ENCODE measurements around the gene SHFL.

SHFL gene

GRCh38 chr19:10085641-10086590 lies at the start of gene SHFL:
SHFL (plus strand) TSS chr19:10086317; CDS start chr19:10086428, 111 bp downstream.
- no peak for FAIRE-seq

- FAIRE-seq, result no peak
Measured at GRCh38 chr19:10036601-10037071, 49.5 kb upstream of the SHFL start.

- FAIRE-seq, result no peak
Measured at GRCh38 chr19:10037367-10037766, 48.8 kb upstream of the SHFL start.

- FAIRE-seq, result no peak
Measured at GRCh38 chr19:10037809-10038208, 48.3 kb upstream of the SHFL start.

- no peak for FAIRE-seq
Measured at GRCh38 chr19:10043286-10043927, 42.7 kb upstream of the SHFL start.

GRCh38 chr19:10044390-10044789 lies 41.7 kb upstream of the SHFL start:
- no peak for FAIRE-seq

- FAIRE-seq, result no peak
Measured at GRCh38 chr19:10045371-10045770, 40.7 kb upstream of the SHFL start.

GRCh38 chr19:10049626-10050025 lies 36.5 kb upstream of the SHFL start:
- no peak for FAIRE-seq

- no peak for FAIRE-seq
Measured at GRCh38 chr19:10052602-10053360, 33.3 kb upstream of the SHFL start.

GRCh38 chr19:10061717-10062310 lies 24.3 kb upstream of the SHFL start:
- no peak for FAIRE-seq

GRCh38 chr19:10068205-10068604 lies 17.9 kb upstream of the SHFL start:
- no peak for FAIRE-seq

- FAIRE-seq, result no peak
Measured at GRCh38 chr19:10069046-10069445, 17.1 kb upstream of the SHFL start.

- FAIRE-seq, result no peak
Measured at GRCh38 chr19:10070730-10071446, 15.2 kb upstream of the SHFL start.

GRCh38 chr19:10074153-10074552 lies 12.0 kb upstream of the SHFL start:
- FAIRE-seq, result no peak

GRCh38 chr19:10076535-10076934 lies 9.6 kb upstream of the SHFL start:
- FAIRE-seq, result no peak

- FAIRE-seq, result no peak
Measured at GRCh38 chr19:10078329-10078728, 7.8 kb upstream of the SHFL start.

GRCh38 chr19:10079031-10079453 lies 7.1 kb upstream of the SHFL start:
- FAIRE-seq, result no peak

- no peak for FAIRE-seq
Measured at GRCh38 chr19:10083911-10084310, 2.2 kb upstream of the SHFL start.

- no peak for FAIRE-seq
Measured at GRCh38 chr19:10084803-10085202, 1.3 kb upstream of the SHFL start.

- FAIRE-seq, result no peak
Measured at GRCh38 chr19:10086591-10087192, 575 bp downstream of the SHFL start.

- no peak for FAIRE-seq
Measured at GRCh38 chr19:10087296-10088061, 1.4 kb downstream of the SHFL start.

Data from endometrium (tissue), 2 donors.